ENCODE measurements around the gene AGPS.

DNA sequence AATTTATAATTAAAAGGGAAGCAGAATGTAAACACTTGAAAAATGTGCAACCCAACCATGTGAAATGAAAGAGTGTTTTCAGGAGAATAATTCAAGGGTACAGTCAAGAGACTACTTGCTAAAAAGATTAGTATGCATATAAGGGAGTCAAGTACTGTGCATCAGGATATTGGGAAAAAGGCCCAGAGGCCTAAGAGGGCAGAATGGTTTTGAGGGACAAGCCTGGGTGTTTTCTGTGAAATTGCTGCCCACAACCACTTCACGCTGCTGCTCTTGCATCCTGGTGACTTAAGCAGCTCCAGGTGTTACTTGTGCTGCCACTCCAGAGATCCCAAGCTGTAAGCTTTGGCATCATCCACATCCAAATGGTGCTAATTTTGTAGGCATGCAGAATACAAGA, 165.2 kb downstream of the AGPS start:
- TF ChIP-seq MYNN (CRISPR knock-in tag; IDR thresholded peaks at IDR 0.05; ENCODE audit: low read depth), result no peak
- no peak for TF ChIP-seq MTF1 (CRISPR knock-in tag; IDR thresholded peaks at IDR 0.05)
- TF ChIP-seq, protein P1, sequence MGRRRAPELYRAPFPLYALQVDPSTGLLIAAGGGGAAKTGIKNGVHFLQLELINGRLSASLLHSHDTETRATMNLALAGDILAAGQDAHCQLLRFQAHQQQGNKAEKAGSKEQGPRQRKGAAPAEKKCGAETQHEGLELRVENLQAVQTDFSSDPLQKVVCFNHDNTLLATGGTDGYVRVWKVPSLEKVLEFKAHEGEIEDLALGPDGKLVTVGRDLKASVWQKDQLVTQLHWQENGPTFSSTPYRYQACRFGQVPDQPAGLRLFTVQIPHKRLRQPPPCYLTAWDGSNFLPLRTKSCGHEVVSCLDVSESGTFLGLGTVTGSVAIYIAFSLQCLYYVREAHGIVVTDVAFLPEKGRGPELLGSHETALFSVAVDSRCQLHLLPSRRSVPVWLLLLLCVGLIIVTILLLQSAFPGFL (CRISPR knock-in tag; IDR thresholded peaks at IDR 0.05), result no peak
- TF ChIP-seq, protein P2, sequence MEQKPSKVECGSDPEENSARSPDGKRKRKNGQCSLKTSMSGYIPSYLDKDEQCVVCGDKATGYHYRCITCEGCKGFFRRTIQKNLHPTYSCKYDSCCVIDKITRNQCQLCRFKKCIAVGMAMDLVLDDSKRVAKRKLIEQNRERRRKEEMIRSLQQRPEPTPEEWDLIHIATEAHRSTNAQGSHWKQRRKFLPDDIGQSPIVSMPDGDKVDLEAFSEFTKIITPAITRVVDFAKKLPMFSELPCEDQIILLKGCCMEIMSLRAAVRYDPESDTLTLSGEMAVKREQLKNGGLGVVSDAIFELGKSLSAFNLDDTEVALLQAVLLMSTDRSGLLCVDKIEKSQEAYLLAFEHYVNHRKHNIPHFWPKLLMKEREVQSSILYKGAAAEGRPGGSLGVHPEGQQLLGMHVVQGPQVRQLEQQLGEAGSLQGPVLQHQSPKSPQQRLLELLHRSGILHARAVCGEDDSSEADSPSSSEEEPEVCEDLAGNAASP (CRISPR knock-in tag; IDR thresholded peaks at IDR 0.05; ENCODE audit: borderline replicate concordance), result no peak
- TF ChIP-seq ETV6 (CRISPR knock-in tag; conservative IDR thresholded peaks at IDR 0.05), result no peak
- no peak for TF ChIP-seq NFE2L1 (CRISPR knock-in tag; IDR thresholded peaks at IDR 0.05; ENCODE audit: borderline replicate concordance)
